Vagina (tissue), 2 donors: ENCODE data around the gene MCL1. TPM values are rescaled to one million over a fixed set of nuclear protein-coding genes. Genes with fewer than 3 reads are reported as not detected.

Experiments
- DNase-seq, 2 donors: peaks; one replicate each; pipeline ENCODE4 v3.0.0-alpha.2; 2017; ENCODE audit errors: extremely low spot score in 2 of 2
- H3K27ac ChIP-seq: fragments of 200-600 bp; sonication (generic); one replicate; pipeline ENCODE4 v1.5.1; 2019
- H3K27me3 ChIP-seq: fragments of 200-600 bp; sonication (generic); one replicate; pipeline ENCODE4 v1.5.1; 2019
- H3K36me3 ChIP-seq, 2 donors: fragments of 200-600 bp; sonication (generic); one replicate each; pipeline ENCODE4 v1.5.1; 2017 to 2019
- H3K4me1 ChIP-seq: fragments of 200-600 bp; sonication (generic); one replicate; pipeline ENCODE4 v1.5.1; 2019
- H3K4me3 ChIP-seq, 2 donors: fragments of 200-600 bp; sonication (generic); 1 replicate in 1 of 2; 2 replicates in 1 of 2; pipeline ENCODE4 v1.5.1; 2016 to 2019
- H3K9me3 ChIP-seq: fragments of 200-600 bp; sonication (generic); one replicate; pipeline ENCODE4 v1.5.1; 2019
- CTCF ChIP-seq, 3 experiments: fragments of 450-650 bp in 2 of 3; fragments of 200-600 bp in 1 of 3; sonication (generic) in 1 of 3; IDR thresholded peaks; one replicate each; pipeline ENCODE4 v1.5.1; 2017 to 2019; ENCODE audit warnings: antibody characterized with exemption in 3 of 3, mild to moderate bottlenecking in 2 of 3, moderate library complexity in 2 of 3
- POLR2A ChIP-seq, 2 donors: fragments of 450-650 bp; IDR thresholded peaks; one replicate each; pipeline ENCODE4 v1.6.1; 2017; ENCODE audit warnings: antibody characterized with exemption in 2 of 2, mild to moderate bottlenecking in 2 of 2, moderate library complexity in 2 of 2
- POLR2AphosphoS5 ChIP-seq, 2 donors: sonication (generic); formaldehyde crosslinking; IDR thresholded peaks; one replicate each; pipeline ENCODE4 v1.9.0; 2017; ENCODE audit warnings: antibody characterized with exemption in 2 of 2, mild to moderate bottlenecking in 2 of 2, low read depth in 1 of 2; ENCODE audit not compliant: insufficient read depth in 1 of 2
- intact Hi-C: fragments of 100-400 bp; cut with DNase I; formaldehyde crosslinking; loops from one replicate; pipeline ENCODE4 v1.15.1; 2023
- total RNA-seq: library from RNA; depleted of rRNA; stranded (reverse); fragments of >200 nt; gene quantifications from one replicate; pipeline ENCODE4 v1.2.3, GENCODE V29; 2016

Gene MCL1
- total RNA-seq, 1 donor from 2014 or later = 181 TPM

DNA sequence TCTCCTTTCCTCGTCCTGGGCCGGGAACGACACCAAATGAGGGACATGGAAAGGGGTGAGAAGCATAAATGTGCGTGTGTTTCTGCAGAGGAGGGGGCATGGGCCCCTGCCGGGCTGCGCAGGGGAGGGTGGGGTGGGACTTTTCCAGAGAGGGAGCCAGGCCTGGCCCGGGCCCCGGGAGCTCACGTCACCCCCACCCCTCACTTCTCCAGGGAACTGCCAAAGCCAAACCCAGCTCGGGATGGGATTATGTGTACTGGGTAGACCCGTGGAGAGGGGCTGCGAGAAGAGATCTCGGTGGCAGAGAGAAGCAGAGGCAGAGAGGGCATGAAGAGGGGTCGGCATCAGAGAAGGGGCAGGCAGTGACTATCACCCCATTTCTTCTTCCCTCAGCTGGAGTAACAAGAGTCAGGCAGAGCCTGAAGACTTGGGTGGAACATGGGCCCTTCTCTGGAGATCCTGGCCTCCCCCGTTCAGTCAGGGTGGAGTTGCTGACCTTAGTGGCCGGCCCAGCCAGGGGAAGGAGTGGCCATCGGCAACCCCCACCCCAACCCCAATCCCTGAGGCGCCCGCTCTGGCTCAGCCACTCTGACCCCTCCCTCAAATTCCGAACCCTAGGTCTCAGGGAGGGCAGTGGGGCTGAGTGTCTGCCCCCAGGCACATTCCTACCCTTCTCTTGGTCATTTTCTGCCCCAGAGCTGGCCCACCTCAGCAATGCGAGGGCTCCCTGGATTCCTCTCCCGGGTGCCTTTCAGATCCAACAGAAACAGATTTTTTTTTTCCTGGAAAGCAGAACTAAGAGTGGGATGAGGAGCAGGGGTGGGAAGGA is 29.0 kb downstream of the MCL1 start:
- H3K4me1 ChIP-seq = peaks cover 47% of the 10 kb centered on the region
- intact Hi-C loops = loop anchor here (5.0 kb wide), 1 partner anchor 33 kb away; the partner anchor contains the start of gene FALEC

GRCh38 chr1:150549496-150550221 is 29.8 kb downstream of the MCL1 start:
- H3K27me3 ChIP-seq = no peaks in the 10 kb centered on the region
- no peak for DNase-seq
- H3K36me3 ChIP-seq = no peaks in the 10 kb centered on the region
- peak overlapping the region; percentile 94 for H3K27ac ChIP-seq
- H3K9me3 ChIP-seq = no peaks in the 10 kb centered on the region
- H3K4me3 ChIP-seq = peak overlapping the region; percentile 61 to 73
- H3K4me1 ChIP-seq = peaks cover 47% of the 10 kb centered on the region
- intact Hi-C loops = loop anchor here (5.0 kb wide), 1 partner anchor 32 kb away; the partner anchor contains the start of gene FALEC
- TF ChIP-seq CTCF (IDR thresholded peaks at IDR 0.05) (no peak), POLR2A (IDR thresholded peaks at IDR 0.05) (no peak), POLR2AphosphoS5 (IDR thresholded peaks at IDR 0.05; ENCODE audit: insufficient read depth in 1 of 2, low read depth in 1 of 2) (peak in 1 of 2 donors; percentile 50)

More for the DNA sequence above, 29.0 kb downstream of the MCL1 start:
- peak overlapping the region; percentile 94 for H3K27ac ChIP-seq
- H3K9me3 ChIP-seq = no peaks in the 10 kb centered on the region
- H3K27me3 ChIP-seq = no peaks in the 10 kb centered on the region
- no peak for TF ChIP-seq CTCF (IDR thresholded peaks at IDR 0.05)
- peak in 1 of 2 donors; percentile 67 for TF ChIP-seq POLR2AphosphoS5 (IDR thresholded peaks at IDR 0.05; ENCODE audit: insufficient read depth in 1 of 2, low read depth in 1 of 2)
- TF ChIP-seq POLR2A (IDR thresholded peaks at IDR 0.05) = no peak
- no peaks in the 10 kb centered on the region for H3K36me3 ChIP-seq
- peak overlapping the region; percentile 61 to 73 for H3K4me3 ChIP-seq
- no peak for DNase-seq

- Histone ChIP-seq H3K27me3 (no peaks in the 10 kb centered on the region), H3K4me1 (peaks cover 46% of the 10 kb centered on the region), H3K4me3 (peak within 1 kb of the TSS; percentile 61 to 73), H3K9me3 (no peaks in the 10 kb centered on the region), H3K36me3 (no peaks in the 10 kb centered on the region), H3K27ac (peak within 1 kb of the TSS; percentile 94)
- DNase-seq = no peak
- intact Hi-C loops = no loop called here
- TF ChIP-seq POLR2A (IDR thresholded peaks at IDR 0.05) (peak in 1 of 2 donors; percentile 59), POLR2AphosphoS5 (IDR thresholded peaks at IDR 0.05; ENCODE audit: insufficient read depth in 1 of 2, low read depth in 1 of 2) (no peak), CTCF (IDR thresholded peaks at IDR 0.05) (peak in 1 of 3 experiments; percentile 9)
Observed at GRCh38 chr1:150548632-150549495, 30.5 kb downstream of the MCL1 start, which contains the start of gene ADAMTSL4. Gene ADAMTSL4 (plus strand): TSS chr1:150549408. CDS start chr1:150552289, 2,881 bp downstream.

GRCh38 chr1:150548324-150548631 is 31.1 kb downstream of the MCL1 start:
- no peak for TF ChIP-seq POLR2AphosphoS5 (IDR thresholded peaks at IDR 0.05; ENCODE audit: insufficient read depth in 1 of 2, low read depth in 1 of 2)
- TF ChIP-seq CTCF (IDR thresholded peaks at IDR 0.05) = no peak
- no peak for TF ChIP-seq POLR2A (IDR thresholded peaks at IDR 0.05)
- H3K27ac ChIP-seq = peak overlapping the region; percentile 94
- H3K9me3 ChIP-seq = no peaks in the 10 kb centered on the region
- H3K27me3 ChIP-seq = no peaks in the 10 kb centered on the region
- no peaks in the 10 kb centered on the region for H3K36me3 ChIP-seq
- peaks cover 43% of the 10 kb centered on the region for H3K4me1 ChIP-seq
- no peak for DNase-seq
- intact Hi-C loops = no loop called here
- H3K4me3 ChIP-seq = peak overlapping the region; percentile 61 to 73
